HuH-7.5 (cell line): ENCODE results near the gene SPIRE1.

Experiments
- DNase-seq: peaks from one replicate; pipeline ENCODE4 v3.0.0; 2011; ENCODE audit warnings: low spot score

The SPIRE1 gene

GRCh38 chr18:12443551-12443950 lies 214.4 kb downstream of the SPIRE1 start:
- DNase-seq, result no peak

DNA sequence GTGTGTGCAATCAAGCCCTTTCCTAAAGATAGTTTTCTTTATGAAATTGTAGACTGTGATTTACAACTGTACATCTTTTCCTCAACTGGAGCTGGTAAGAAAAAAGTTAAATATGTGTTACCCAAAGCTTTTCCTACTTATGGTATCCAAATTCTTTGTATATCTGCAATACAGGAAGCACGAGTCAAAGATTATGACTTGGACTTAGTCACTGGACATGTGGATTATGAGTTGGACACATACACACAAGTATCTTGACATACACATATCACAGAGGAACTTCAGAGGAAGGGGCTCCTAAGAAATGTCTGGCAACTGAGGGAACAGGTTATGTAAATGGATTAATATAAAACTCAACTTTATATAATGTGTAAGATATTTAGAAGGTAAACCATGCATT lies 215.0 kb downstream of the SPIRE1 start:
- no peak for DNase-seq

DNA sequence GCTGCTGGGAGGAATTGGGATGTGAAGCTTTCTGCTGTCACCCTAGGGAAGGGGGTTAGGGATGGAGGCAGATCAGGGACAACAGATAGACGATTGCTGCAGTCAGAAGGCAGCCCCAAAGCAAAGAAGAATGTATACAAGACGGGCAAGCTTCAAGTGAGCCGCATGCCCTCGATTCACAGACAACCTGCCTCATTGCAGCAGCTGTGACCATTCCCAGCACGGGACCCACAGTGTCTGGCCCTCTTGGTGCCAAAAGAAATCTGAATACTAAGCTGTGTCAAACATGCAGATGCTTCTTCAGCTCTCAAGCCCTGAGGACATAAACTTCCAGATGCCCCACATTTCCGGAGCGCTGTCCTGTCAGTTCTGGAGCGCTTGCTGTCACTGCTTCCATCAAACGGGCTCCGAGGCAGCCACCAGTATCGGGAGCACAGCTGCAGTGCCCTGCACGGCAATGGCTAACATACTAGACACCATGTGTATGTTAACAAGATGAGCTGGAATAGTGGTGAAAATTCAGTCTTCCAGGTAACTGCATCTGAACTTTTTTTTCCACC lies 216.4 kb downstream of the SPIRE1 start:
- no peak for DNase-seq

DNA sequence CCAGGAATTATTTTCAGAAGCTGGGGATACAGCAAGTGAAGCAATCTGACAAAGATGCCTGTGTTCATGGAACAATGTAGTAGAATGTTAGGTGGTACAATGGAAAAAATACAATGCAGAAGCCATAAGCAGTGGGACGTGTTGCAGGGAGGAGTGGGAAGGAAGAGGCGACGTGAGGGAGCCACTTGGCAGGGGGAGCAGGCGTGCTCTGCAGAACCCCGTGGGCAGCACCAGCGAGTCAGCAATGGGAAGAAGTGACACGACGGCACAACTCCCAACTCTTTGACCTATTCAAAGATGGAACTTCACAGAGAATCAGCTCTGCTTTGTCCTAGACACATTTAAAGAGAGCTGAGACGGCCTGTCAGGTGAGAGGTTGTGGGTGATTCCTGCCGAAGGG lies 219.7 kb downstream of the SPIRE1 start:
- DNase-seq, result no peak

DNA sequence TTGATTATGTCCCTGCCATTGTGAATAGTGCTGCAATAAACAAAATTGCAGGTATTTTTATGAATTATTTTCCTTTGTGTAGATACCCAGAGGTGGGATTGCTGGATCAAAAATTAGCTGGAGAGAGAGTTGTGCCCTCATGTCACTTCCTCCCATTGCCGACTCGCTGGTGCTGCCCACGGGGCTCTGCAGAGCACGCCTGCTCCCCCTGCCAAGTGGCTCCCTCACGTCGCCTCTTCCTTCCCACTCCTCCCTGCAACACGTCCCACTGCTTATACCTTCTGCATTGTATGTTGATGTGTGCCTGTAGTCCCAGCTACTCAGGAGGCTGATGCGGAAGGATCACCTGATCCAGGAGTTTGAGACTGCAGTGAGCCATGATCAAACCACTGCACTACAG lies 222.0 kb downstream of the SPIRE1 start:
- no peak for DNase-seq

DNA sequence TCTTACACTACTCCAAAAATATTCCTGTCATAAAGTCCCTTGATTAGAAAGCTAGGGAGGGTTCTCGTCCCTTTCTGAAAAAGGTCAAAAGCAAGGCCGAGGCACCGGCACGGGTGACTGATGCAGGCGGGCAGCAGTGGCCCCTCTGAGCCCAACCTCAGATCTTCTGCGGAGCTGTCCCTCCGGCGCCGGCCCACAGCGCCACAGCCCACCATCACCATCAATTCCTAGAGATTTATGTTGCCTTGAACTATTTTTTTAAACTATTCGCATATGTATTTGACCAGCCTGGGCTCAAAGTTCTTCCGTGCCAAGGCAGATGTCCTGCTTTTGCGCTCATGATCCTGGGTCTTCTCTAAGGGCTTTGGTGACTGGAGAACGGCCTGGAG lies 223.4 kb downstream of the SPIRE1 start:
- DNase-seq, result no peak

DNA sequence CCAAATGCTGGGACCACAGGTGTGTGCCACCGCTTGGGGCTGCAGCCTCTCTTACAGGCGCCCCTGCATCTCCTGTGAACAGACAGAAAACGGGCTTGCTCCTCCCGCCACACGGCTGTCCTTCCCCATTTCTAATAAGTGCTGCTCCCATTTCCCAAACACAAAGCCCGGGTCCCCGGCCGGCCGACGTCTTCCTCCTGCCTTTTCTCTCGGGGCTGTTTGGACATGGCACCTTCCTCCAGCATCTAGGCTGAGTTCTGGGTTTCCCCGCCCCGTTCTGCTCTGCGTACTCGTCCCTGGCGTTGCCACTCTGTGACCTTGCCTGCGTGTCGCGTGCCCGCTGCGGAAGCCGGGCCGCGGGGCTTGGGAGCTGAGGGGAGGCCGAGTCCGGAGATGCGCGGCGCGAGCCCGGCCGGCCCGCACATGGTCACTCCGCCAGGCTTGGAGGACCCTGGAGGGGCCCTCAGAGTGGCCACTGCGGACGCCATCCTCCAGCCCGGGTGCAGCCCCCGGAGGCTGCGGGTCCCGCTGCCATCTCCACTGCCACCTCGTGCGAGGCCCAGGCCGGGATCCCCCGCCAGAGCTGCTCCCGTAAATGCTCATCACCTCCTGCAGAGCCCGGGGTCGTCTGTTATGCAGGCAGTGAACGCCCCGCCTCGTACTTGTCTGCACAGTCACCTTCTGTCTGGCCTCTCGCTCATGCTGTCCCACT lies 223.9 kb downstream of the SPIRE1 start:
- DNase-seq, result no peak

- no peak for DNase-seq
Observed at GRCh38 chr18:12432881-12433280, 225.0 kb downstream of the SPIRE1 start.

DNA sequence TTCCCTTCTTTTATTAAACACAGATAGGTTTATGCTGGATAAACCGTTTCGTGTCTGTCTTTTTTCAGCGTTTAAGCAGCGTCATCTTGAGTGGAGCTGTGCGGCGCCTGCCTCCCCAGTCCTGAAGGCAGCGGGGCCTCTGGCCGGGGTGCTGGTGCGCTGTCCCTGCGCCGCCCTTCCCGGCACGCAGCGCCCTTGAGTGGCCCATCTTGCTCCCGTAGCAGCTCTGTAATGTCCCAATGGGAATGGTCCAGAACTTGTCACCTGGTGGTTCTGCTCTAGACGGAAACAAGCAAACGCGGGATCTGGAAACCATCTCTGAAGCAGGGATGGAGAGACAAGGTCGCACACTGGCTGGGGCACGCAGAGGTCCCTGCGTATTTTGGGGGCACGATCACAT lies 225.7 kb downstream of the SPIRE1 start:
- DNase-seq, result no peak

DNA sequence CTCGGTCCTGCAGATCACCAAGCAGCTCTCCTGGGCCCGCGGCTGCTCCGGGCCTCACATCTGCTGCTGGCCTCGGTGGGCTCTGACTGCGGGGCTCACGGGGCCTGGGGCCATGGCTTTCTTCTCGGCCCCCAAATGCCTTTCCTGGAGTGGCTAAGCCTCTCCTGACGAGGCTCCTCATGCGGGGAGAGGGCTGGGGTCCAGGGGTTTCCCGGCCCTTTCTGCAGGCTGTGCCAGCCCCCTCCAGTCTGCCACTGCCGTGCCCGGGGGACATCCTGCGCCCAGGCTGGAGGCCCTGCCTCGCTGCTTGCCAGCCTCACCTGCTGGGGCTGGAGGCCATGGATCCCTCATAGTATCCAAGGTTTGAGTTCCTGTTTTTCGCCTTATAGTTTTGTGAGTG lies 226.3 kb downstream of the SPIRE1 start:
- DNase-seq, result no peak

DNA sequence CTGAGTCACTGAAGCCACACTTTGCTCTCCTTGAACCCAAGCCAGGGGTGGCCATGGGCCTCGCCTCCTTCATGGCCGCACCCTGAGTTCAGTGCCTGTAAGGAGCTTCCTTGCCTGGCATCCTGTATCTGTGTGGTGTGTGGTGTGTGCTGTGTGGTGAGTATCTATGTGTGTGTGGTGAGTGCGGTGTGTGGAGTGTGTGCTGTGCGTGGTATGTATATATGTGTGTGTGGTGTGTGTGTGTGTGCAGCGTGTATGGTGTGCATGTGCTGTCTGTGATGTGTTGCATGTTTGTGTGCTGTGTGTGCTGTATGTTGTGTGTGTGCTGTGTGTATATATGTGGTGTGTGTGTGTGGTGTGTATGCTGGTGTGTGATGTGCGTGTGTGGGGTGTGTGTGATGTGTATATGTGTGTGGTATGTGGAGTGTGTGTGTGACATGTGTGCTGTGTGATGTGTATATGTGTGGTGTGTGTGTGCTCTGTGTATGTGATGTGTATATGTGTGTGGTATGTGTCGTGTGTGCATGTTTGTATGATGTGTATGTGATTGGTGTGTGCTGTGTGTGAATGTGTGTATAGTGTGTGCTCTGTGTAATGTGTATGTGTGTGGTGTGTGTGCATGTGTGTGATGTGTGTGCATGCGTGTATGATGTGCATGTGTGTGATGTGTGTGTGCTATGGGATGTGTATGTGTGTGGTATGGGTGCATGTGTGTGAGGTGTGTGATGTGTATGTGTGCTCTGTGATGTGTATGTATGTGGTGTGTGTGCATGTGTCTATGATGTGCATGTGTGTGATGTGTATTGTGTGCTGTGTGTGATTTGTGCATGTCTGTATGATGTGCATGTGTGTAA lies 227.5 kb downstream of the SPIRE1 start:
- no peak for DNase-seq

DNA sequence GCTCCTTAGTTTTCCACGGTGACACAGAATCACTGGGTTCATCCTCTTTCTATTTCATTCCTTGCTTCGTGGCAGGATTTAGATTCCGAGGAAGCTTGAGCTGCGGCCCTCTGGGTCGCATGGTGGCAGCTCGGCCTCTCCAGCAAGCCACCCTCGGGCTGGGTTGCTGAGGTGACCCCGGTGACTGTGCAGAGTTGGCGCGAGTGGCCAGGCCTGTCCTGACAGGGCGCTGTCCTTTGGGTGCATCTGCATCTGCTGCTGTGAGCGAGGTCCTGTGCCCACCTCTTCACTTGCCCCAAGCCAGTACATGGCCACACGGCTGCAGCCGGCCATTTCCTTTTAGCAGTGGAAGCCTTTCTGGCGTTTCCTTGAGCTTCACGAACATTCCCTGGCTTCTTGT lies 228.4 kb downstream of the SPIRE1 start:
- DNase-seq, result no peak

GRCh38 chr18:12428923-12429322 lies 229.0 kb downstream of the SPIRE1 start:
- no peak for DNase-seq

- DNase-seq, result no peak
Observed at GRCh38 chr18:12426924-12427323, 231.0 kb downstream of the SPIRE1 start.

GRCh38 chr18:12424252-12424651 lies 233.7 kb downstream of the SPIRE1 start:
- DNase-seq, result no peak

GRCh38 chr18:12423820-12424219 lies 234.1 kb downstream of the SPIRE1 start:
- DNase-seq, result no peak

DNA sequence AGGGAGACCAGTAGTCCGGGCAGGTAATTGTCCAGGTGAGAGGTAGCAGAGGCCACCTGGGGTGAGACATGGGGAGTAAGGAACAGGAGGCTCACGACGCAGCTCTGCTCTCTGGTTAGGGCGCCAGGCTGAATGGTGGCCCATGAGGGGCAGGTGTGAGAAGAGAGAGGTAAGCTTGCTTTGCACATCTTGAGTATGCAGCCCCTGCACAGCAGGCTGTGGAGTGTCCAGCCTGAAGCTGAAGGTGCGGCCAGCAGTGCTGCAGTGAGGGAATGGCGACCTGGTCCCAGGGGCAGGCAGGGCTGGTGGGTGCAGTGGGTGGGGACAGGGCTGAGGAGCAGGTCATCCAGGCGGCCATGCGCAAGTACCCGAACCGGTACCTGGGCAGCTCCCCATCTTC lies 234.5 kb downstream of the SPIRE1 start:
- DNase-seq, result no peak

DNA sequence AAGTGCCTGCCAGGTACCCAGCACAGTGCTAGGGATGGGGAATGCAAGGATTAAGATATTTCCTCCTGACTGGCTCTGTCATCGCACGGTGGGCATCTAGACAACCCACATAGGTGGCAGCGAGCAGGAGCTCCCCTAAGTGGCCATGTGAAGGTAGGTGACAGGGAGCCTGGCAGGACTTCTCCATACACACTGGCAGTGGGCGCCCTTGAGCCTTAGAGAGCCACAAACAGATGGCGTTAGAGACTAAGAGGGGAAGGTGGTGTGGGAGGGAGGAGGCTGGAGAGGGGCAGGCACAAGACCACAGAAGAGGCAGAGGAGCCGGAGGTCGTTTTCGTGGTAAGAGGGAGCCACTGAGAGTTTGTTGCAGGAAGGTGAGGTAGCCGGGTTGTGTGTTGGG lies 235.0 kb downstream of the SPIRE1 start:
- no peak for DNase-seq

DNA sequence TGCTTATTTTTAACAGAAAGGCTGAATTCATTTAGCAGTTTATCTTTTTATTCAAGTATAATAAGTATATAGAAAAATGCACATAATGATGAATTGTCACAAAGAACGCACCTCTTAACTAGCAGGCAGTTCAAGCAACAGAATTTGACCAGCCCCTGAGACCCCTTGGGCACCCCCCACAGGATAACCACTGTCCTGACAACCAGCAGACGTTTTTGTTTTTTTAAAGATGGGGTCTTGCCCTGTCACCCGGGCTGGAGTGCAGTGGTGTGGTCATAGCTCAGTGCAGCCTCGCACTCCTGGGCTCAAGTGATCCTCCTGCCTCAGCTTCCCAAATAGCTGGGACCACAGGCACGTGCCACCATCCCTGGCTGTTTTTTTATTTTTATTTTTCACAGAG lies 236.2 kb downstream of the SPIRE1 start:
- DNase-seq, result no peak

DNA sequence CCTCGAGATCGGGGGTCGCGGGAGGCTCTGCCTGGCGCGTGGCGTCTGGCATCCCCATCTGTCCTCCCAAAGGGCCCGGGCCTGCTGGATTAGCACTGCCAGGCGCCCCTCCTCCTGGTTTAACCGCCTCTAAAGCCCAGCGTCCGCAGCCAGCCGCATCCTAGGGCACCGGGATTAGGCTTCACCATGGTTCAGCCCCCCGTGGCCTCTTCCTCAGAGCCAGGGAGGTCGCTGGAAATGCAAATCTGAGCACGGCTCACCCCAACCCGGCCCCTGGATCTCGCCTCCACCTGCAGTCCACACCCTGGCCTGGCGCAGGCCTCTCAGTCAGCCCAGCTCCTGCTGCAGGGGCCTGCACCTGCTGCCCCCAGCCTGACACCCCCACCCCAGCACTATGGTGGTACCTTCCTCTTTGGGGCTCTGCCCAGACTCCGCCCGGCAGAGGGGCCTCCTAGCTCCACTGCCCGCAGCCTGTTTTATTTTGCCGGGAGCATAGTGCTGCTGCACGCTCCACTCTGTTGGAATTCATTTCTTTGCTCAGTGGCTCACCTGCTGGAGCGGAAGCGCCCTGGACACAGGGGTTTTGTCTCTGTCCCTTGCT lies 237.0 kb downstream of the SPIRE1 start:
- DNase-seq, result peak; percentile 72

GRCh38 chr18:12417687-12418086 lies 240.2 kb downstream of the SPIRE1 start:
- no peak for DNase-seq

- DNase-seq, result no peak
Observed at GRCh38 chr18:12416098-12416729, 241.7 kb downstream of the SPIRE1 start.
